GM19397 (cell line): ENCODE results near the gene RAB26.
"Not testable (repeated sequence)": the region's sequence is repeated elsewhere in the genome, so short reads cannot be mapped to it uniquely, and the experiment has no call there.

Experiments used
- ATAC-seq: cut with Tn5 transposase; IDR thresholded peaks from one replicate; pipeline ENCODE4 v1.9.1; 2021; ENCODE audit warnings: mild to moderate bottlenecking, moderate library complexity; ENCODE audit not compliant: unreplicated experiment

The RAB26 gene

DNA sequence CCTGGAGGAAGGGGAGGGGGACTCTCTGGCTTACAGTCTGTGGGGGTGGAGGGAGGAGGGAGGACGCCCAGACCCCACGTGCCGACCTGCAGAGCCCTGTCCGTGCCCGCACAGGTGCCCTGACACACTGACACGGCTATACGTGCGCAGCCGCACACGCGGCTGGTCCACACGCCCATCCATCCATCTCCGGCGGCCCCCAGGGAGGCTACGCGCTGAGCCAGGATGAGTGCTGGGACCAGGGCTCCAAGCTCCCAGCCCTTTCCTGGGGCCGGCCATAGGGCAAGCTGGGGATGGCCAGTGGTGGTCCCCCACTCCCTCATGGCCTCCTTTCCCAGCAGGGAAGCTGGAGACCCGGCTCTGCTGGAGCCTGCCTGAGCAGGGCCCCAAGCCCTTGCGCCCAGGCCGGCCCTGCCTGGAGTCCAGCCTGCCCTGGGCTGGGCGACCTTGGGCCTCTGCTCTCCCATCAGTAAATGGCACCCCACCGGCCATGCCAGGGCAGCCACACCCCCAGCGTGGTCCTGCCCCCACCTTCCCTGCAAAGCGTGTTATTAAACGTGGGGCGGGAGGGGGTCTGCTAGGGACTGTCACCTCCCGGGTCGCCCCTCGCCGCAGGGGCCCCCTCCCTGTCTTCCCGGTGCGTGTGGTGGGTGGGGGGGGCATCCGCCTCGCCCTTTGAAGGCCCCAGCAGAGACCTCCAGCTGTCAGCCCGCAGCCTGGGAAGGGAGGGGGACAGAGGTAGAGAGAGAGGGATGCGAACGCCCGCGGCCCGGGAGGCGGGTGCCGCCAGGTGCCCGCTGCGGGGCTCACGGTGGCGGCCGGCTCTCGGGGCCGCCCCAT, 47.1 kb downstream of the RAB26 start:
- ATAC-seq: no peak

DNA sequence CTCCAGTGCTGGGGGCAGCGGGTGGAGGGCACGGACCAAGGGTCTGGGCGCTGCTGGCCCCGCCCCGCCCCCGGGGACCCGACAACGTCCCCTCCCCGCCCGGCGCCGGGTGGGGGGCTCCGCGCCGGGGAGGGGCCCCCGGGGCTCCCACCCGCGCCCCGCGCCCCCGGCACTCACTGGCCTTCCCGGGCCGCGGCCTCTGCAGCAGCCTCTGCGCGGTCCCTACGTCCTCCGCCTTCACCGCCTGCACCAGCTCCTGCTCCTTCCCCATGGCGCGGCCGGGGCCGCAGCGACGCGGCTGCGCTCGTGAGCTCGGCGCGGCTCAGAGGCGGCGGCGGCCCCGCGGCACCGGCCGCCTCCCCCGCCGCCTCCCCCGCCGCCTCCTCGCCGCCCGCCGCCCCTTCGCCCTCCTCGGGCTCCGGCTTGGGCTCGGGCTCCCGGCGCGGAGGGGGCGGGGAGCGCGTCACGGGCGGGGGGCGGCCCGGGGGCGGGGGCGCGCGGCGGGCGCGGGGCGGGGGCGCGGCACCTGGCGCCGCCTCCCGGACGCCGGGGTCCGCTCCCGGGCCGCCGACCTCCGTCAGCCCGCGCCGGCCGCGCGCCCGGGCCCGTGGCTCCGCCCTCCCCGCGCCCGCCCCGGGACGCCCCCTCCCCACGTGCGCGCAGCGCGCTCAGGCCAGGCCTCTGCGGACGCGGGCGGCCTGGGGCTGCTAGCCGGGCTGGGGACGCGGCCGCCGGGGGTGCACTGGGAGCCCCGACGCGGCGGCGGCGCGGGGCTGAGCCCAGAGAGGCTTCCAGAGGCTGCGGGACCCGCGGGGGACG, 47.9 kb downstream of the RAB26 start, which contains the start of gene CASKIN1:
CASKIN1 (minus strand) TSS at position 444 of the 819 bp plus-strand sequence; CDS start at position 271, 173 bp downstream.
- no peak for ATAC-seq

DNA sequence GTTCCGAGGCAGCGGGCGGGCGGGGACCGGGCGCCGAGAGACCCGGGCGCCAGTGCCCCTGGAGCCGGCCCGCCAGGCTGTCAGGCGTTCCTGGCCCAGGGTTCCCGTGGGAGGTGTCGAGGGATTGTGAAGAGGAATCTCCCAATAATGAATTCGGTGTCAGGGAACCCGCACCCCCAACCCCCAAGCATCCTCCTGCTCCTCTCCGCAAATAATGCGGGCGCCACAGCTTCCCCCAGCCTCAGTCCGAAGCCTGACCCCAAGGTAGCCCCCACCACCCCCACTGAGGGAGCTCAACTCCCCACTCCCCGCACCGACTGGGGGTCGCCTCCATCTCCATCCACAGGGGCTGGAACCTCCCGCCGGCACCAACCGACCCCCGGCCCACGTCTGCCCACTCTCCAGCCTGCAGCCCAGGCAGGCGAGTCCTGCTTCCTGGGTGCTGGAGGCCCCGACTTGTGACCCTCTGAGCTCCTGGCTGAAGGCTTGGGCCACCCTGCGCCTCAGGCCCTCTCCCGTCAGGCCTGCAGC, 48.6 kb downstream of the RAB26 start:
- no peak for ATAC-seq

DNA sequence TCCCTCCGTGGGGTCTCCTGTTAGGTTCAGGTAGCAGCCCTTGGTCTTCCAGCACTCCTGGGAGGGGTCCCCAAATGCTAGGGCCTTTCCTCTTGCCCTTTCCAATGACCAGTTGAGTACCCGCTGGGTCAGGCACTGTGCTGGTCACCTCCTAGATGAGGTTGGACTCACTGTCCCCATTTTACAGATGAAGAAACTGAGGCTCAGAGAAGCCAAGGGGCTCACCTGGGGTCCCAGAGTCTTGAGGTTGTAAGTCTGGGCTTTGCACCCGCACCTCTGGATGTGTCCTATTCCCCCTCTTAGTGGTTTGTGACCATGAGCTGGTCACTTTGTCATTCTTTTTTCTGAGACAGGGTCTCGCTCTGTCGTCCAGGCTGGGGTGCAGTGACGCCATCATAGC, 49.3 kb downstream of the RAB26 start:
- no peak for ATAC-seq

DNA sequence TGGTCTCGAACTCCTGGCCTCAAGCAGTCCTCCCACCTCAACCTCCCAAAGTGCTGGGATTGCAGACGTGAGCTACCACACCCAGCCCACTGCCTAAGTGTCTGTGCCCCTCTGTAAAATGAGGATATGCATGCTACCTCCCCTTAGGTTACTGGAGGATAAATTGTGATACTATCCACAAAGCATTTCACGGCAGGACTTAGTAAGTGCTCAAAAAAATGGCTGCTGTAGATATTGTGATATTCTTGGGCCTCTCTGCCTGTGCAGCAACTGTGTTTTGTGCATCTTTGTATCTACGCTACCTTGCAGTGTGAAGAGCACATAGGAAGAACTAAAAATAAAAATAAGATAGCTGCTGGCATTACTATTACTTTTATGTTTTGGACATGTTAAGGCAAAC, 49.9 kb downstream of the RAB26 start:
- no peak for ATAC-seq

DNA sequence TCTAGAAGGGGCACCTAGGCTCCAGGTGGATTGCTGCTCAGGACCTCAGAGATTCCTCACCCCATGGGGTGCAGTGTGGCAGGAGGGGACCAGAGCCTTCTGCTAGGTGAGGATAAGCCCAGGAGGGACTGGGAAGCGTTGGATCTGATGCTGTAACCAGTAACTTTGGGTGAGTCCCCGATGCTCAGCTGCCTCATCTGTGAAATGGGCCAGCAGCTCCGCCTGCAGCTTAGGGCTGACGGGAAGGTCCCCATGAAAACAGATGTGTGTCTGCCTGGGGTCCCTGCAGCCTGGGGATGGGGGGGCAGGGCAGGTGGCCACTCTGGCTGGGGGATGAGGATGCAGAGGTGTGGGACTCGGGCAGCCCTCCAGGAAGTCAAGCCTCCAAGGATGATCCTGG, 50.7 kb downstream of the RAB26 start:
- ATAC-seq: no peak

DNA sequence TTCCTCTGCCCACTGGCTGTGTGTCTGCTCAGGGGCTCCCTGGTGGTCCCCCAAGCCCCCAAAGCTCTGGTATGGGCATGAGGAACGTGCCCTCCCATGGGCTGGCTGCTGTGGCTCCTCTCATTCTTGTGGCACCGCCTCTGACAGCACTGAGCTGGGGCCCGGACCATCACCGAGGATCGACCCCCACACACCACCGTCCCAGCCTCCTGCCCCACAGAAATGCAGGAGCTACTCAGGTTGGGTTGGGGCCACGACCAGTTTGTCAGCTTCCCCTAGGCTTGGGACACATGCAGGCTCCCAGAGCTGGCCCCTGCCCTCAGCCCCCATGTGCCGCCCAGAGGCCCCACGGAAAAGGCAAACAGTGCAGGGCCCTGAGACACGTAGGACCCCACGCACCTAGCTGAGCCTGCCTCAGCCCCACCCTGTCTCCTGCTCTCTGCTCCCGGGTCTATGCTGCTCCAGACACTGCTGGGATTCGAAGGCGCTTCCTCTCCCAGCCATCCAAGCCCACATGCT, 51.3 kb downstream of the RAB26 start:
- ATAC-seq: no peak

DNA sequence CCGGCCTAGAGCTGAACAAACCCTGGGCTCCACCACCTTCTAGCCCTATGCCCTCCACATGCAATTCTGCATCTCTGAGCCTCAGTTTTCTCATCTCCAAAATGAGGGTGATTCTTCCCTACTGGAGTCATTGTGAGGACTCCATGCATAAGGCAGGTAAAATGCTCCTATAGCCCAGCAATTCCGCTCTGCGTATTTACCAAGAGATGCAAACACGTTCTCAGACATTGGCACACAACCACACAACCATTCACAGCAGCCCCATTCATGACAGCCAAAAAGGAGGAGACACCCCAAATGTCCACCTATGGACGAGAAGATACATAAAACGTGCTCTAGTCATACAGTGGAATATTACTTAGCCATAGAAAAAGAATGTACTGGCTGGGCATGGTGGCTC, 51.9 kb downstream of the RAB26 start:
- no peak for ATAC-seq

DNA sequence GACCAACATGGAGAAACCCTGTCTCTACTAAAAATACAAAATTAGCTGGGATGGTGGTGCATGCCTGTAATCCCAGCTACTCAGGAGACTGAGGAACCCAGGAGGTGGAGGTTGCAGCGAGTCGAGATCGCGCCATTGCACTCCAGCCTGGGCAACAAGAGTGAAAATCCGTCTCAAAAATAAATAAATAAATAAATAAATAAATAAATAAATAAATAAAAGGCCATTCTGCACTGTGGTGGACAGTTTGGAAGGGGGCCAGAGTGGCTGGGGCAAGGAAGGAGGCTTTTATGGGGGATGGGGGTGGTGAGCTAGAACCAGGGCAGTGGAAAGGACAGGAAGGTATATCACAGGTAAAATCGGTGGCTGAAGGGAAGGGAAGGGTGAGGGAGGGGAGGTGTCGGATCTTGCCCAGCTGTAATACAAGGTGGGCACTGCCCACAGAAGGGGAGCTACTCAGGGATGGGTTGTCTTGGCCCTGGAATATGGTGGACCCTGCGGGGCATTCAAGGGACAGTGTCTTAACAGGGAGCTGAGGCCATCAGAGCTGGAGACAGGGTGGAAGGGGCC, 54.8 kb downstream of the RAB26 start:
- ATAC-seq: not testable (repeated sequence)
